Stimulated activated CD4-positive, alpha-beta T cell treated with anti-CD3 and anti-CD28 coated beads, Interleukin-15, amount 100 ng/mL, for 48 hours (primary cell): Measurements from ENCODE around the gene CEACAM19.
A peak's percentile ranks its signal among the peaks of the same experiment; 100 is the strongest.
"Not testable (repeated sequence)": the region's sequence is repeated elsewhere in the genome, so short reads cannot be mapped to it uniquely, and the experiment has no call there.

ENCODE experiments used
- DNase-seq, 2 donors: peaks; one replicate each; pipeline ENCODE4 v3.0.0-alpha.2; 2020; ENCODE audit warnings: low read depth in 2 of 2

The CEACAM19 gene, protein sequence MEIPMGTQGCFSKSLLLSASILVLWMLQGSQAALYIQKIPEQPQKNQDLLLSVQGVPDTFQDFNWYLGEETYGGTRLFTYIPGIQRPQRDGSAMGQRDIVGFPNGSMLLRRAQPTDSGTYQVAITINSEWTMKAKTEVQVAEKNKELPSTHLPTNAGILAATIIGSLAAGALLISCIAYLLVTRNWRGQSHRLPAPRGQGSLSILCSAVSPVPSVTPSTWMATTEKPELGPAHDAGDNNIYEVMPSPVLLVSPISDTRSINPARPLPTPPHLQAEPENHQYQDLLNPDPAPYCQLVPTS

DNA sequence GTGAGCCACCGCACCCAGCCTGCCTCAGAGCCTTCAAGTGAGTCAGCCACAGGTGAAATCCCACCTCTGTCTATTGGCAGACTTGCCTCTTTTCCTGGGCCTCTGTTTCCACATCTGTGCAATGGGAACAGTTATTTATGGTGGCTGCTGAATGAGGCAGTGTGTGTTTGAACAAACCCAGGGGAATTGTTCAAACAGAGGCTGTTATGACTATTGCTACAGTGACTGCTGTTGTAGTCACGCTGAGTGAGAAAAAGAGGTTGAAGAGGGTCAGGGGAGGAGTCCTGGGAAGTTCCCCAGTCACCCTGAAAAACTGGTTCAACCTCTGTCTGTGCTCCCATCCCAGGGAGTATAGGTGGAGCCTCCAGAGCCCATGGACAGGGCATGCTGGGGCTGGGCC lies at the start of gene CEACAM19:
Gene CEACAM19, plus strand, starts transcription at position 83 of the 400 bp plus-strand sequence. CDS start 450 bp downstream, outside the sequence.
- DNase-seq: no peak

DNA sequence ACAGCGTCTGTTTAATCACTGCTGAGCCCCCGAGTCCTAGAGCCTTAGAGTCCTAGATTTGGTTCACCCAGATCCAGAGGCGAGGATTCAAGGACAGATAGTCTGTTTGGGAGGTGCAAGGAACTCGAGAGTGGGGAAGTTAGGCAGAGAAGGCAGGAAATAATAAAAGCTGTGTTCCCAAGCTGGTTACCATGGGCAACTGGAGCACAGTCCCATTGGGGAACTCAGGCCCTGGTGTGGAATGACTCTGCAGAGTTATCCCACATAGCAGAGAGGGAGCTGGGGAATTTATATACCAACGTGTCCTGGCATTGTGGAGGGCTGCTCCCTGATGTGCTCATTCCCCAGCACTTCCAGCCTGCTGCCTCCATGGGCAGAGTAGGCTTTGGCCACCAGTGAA lies 48.2 kb upstream of the CEACAM19 start:
- no peak for DNase-seq

DNA sequence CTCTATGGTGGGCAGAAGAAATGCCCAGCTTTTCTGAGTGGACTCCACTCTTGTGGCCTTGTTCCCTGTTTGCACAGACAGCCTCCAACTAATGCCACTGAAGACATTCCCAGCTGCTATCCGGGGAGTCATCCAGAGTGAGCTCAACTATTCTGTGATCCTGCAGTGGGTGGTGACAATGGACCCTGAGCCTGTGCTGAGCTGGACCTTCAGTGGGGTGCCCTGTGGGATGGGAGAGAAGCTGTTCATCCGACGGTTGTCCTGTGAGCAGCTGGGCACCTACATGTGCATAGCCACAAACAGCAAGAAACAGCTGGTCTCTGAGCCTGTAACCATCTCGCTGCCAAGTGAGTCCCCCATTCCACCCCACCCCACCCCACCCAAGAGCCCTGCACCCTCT lies 47.7 kb upstream of the CEACAM19 start:
- no peak for DNase-seq

DNA sequence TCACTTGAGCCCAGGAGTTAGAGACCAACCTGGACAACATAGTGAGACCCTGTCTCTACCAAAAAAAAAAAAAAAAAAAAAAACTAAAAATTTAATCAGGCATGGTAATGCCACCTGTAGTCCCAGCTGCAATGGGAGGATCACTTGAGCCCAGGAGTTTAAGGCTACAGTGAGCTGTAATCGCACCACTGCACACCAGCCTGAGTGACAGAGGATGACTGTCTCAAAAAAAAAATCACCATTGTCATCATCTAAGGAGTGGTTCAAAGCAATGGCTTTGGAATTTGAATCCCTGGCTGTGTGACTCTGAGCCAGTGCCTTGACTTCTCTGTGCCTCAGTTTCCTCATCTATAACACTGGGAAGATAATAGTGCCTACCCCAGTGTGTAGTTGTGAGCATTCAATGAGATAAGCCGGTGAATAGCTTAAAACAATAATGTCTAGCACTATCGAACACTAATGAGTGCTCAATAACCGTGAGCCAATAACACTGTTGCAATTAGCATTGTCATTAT lies 46.4 kb upstream of the CEACAM19 start:
- DNase-seq: no peak

DNA sequence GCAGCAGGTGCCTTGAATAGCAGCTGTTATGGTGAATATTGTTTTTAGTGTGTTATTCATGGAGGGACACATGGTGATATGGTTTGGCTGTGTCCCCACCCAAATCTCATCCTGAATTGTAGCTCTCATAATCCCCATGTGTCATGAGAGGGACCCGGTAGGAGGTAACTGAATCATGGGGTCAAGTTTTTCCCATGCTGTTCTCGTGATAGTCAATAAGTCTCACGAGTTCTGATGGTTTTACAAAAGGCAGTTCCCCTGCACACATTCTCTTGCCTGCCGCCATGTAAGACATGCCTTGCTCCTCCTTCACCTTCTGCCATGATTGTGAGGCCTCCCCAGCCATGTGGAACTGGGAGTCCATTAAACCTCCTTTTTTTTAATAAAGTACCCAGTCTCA lies 45.6 kb upstream of the CEACAM19 start:
- not testable (repeated sequence) for DNase-seq

DNA sequence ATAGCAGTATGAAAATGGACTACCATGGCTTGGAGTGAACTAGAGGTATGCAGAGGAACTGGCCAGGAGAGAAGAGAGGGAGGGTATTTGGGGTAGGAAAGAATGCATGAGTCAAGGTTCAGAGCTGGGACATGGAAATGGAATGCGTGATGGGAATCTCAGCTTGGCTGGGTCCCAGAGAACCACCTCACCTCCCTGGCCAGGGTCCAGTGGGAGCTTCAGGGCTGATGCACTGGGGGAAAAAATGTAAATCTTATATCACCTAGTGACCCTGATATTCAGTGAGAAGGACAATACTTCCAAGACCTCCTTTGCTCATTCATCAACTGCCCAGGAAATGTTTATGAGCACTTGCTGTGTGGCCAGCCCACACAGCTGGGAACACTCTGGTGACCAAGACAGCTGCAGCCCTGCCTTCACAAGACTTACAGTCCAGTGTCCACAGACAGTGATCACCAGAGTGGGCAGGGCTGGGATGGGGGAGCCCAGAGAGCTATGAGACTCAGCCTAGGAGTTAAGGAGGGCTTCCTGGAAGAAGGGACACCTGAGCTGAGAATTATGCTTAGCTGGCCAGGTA lies 45.1 kb upstream of the CEACAM19 start:
- no peak for DNase-seq

DNA sequence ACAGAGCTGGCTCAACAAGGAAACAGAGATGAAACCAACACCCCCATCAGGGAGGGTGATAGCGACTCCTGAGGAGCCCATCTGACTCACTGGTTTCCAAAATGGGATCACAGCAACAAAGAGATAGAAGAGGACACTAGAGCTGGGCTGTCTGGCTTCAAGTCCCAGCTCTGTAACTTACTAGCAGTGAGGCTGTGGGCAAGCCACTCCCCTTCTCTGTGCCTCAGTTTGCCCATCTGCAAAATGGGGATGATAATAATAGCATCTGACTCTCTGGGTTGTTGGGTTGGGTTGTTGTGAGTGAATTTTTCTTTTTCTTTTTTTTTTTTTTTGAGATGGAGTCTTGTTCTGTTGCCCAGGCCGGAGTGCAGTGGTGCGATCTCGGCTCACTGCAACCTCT lies 43.7 kb upstream of the CEACAM19 start:
- no peak for DNase-seq

DNA sequence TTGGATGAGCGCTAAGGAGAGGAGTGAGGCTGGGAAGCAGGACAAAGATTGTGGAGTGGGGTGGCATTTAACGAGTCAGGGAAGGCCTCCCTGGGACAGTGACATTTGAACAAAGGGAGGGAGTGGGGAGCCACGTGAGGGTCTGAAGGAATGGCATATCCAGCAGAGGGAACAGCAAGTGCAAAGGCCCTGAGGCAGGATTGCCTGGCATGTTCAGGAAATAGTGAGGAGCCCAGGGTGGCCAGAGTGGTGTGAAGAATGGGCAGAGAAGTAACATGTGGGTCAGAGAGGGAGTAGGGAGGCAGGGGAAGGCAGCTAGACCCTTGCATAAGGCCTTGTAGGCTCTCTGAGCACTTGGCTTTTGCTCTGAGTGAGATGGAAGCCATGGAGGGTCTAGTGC lies 42.5 kb upstream of the CEACAM19 start:
- DNase-seq: no peak

DNA sequence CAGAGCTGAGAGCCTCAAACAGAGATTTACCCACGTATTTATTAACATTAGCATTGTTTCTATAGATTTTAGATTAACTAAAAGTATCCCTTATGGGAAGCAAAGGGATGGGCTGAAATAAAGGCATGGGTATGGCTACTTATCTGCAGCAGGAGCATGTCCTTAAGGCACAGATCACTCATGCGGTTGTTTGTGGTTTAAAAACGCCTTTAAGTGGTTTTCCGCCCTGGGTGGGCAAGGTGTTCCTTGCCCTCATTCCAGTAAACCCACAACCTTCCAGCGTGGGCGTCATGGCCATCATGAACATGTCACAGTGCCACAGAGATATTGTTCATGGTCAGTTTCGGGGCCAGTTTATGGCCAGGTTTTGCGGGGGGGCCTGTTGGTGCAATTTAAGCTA lies 39.7 kb upstream of the CEACAM19 start:
- DNase-seq: not testable (repeated sequence)

DNA sequence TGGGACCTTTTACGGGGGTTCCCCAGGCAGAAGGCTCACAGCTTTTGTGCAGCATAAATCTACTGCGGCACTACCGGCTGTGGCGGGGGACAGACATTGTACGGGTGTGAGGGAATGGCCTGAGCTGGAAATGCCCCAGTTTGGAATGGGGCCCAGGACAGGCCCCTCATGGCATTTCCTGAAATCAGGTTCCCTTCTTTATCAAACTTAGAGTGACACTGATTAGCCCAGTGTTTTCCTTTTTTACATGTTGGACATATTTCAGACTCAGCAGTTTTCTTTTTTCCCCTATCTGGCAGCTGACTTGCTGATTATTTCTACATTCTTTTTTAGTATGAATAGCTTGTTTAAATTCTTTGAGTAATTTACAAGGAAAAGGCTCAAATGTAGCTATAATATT lies 37.2 kb upstream of the CEACAM19 start:
- DNase-seq: not testable (repeated sequence)

DNA sequence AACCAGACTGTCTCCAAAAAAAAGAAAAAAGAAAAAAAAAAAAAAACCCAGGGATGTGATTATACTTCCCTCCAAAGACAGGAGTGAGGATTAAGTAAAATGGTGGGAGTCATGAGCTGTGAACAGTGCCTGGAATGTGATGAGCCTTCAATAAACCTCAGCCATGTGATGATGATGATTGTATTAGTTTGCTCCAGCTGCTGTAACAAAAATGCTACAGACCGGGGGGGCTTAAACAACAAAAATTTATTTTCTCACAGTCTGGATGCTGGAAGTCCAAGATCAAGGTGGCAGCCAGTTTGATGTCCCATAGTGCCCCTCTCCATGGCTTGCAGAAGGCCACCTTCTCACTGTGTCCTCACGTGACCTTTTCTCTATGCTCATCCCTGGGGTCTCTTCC lies 36.5 kb upstream of the CEACAM19 start:
- no peak for DNase-seq

DNA sequence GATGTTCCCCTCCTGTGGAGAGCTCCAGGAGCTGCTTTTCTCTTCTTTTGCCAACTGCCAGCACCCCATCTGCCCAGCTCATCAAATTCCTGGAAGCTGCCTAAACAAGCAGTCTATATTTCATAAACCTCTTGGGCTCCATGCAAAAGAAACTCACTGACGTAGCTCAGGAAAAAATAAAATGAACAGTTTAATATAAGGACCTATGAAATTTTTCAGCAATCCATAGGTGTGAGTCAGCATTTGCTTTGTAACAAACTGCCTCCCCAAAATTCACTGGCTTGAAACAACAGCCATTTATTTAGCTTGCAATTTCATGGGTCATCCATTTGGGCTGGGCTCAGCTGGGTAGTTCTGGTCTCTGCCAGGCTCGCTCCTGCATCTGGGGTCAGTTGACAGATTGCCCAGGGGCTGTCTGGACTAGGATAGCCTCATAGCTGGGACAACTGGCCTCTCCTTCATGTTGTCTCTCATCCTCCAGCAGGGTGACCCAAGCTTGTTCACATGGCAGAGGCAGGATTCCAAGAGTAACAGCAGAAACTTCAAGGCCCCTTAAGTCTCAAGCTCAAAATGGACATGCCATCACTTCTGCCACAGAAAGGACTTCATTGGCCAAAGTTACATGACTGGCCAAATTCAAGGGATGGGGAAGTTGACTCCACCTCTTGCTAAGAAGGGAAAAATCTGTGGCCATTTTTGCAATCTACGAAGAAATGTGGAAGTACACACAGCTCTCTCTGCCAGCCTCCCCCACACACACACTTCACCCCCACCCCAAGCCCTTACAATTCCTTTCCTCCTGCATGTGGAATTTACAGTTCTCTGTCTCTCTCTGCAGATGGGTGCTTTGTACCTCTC lies 35.5 kb upstream of the CEACAM19 start:
- DNase-seq: no peak

DNA sequence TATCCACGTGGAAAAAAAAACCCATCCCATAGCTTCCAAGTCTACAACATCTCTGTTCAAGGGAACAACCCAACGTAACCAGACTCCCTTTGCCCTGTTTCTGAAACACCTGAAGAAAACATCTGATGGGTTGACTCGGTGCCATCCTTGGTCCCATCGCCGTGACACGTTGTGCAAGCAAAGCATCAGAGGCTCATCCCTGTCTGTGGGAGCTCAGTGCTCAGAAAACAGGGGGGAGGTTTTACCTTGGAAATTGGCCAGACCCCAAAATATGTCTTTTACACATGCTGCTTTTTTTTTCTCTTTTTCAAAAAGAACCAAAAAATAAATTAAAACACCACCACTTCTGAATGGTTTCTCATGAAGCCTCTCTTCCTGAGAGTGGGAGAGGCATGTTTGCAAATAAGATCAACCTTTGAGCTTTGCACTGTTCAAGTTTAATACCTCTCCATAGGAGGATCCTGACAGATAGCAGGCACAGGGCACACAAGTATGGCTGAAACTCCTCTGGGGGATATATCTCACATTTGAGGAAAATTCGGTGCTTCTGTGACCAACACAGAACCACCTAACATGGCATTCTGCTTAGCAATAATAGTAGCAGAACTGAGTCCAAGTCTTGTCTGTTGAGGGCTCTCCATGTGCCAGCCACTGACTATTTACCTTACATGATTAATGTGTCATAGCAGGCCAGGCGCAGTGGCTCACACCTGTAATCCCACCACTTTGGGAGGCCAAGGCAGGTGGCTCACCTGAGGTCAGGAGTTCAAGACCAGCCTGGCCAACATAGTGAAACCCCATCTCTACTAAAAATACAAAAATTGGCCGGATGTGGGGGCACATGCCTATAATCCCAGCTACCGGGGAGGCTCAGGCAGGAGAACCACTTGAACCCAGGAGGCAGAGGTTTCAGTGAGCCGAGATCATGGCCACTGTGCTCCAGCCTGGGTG lies 34.6 kb upstream of the CEACAM19 start:
- DNase-seq: no peak

DNA sequence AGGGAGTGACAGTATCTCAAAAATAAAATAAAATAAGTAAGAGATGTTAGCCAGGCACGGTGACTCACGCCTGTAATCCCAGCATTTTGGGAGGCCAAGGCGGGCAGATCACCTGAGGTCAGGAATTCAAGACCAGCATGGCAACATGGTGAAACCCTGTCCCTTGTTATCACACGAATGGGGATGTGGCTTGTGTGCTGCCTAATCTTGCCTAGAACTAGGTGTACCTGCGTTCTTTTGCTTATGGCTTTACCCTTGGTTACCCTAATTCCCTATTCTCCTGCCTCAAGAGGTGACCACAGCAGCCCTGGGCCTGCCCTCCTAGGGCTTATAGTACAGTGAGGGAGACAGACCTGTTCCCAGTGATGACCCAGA lies 33.9 kb upstream of the CEACAM19 start:
- DNase-seq: no peak

DNA sequence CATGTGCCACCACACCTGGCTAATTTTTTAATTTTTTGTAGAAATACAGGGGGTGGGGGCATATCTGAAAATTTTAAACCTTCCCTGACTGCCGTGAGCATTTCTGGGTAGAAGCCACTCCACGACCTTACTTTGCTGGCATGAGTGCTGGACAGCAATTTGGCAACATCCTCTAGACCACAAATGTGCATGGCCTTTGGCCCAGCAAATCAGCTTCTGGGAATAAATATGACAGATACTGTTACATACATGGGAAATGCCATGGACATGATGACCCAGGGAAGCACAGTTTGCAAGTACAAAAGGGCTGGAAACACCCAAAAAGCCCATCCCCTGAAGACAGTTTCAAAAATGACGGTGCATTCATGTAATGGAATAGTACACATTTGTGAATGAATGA lies 30.8 kb upstream of the CEACAM19 start:
- no peak for DNase-seq

DNA sequence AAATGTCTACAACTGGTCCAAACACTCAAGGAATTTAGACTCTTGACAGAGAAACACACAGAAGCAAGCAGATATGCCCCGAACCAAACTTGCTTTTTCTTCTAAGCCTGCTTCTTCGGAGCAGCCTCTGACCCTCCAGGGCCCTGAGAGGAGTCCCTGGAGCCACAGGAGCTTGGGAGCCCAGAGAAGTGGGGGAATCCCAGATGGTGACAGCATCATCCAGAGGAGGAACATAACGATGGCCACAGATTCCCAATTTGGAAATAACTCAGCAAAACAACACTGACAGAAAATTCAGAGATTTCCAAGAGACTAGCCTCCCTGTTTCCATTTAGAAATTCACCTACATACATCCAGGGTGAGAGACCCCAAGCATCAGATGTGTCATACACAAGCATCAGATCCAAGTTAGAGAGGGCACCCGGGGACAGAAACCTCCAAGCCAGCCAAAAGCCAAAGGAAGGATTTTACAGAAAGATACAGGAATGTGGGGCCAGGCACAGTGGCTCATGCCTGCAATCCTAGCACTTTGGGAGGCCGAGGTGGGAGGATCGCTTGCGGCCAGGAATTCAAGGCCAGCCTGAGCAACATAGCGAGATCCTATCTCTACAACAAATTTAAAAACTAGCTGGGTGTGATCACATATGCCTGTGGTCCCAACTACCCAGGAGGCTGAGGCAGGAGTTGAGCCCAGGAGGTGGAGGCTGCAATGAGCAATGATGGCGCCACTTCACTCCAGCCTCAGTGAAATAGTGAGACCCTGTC lies 29.6 kb upstream of the CEACAM19 start:
- DNase-seq: no peak

DNA sequence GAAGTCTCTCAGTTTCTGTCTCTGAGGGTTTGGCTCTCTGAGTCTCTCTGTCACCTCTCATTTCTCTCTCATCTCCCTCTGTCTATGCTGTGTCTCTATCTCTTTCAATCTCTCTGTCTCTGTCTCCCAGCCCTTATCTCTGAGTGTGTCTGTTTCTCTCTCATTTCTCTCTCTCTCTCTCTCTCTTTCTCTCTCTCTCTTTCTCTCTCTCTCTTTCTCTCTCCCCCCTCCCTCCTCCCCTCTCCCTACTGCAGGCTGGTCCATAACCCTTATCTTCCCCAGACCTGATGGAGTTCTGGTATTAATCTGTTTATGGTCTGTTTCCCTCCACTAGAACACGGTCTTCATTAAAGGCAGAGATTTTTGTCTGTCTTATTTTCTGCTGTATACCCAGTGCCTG lies 28.9 kb upstream of the CEACAM19 start:
- DNase-seq: no peak

DNA sequence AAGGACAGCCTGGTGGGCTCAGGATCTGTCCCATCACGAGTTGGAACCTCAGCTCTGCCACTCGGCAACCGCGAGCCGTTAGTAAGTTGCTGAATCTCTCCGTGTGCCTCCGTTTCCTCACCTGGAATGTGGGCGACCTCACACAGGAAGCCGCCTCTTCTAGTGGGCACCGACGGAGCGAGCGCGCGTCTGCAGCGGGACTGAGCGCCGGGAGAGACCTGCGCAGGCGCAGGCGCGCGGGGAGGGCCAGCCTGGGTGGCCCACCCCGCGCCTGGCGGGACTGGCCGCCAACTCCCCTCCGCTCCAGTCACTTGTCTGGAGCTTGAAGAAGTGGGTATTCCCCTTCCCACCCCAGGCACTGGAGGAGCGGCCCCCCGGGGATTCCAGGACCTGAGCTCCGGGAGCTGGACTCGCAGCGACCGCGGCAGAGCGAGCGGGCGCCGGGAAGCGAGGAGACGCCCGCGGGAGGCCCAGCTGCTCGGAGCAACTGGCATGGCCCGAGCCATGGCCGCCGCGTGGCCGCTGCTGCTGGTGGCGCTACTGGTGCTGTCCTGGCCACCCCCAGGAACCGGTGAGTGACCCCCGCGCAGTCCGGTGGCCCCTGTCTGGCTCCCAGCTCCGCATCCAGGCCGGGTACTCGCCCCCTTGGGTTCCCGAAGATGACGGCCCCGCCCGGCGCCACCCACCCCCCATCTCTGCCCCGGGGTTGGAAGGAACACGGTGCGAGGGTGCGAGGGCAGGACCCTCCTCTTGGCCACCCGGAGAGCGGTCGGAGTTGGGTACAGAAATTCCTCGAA lies 27.5 kb upstream of the CEACAM19 start, which contains the start of gene PVR:
Gene PVR, plus strand, starts transcription at position 306 of the 797 bp plus-strand sequence. Its CDS starts 187 bp downstream, at position 493.
- DNase-seq: peak in 1 of 2 donors; percentile 15

DNA sequence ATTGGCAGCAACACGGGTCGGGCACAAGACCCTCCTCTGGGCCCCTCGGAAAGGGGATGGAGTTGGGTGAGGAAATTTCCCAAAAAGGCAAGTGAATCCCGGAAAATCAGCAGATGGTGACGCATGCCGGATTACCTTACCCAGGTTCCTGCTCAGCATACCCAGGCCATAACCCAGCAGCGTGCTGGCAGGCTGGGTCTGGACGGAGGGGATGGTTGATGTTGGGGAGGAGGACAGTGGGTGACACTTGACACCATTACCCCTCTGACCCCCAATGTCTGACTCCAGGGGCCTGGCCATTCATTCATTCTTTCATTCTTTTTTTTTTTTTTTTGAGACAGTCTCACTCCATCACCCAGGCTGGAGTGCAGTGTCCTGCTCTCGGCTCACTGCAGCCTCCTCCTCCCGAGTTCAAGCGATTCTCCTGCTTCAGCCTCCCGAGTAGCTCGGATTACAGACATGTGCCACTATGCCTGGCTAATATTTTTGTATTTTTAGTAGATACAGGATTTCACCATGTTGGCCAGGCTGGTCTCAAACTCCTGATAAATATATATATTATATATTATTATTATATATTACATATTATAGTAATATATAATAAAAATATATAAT lies 26.8 kb upstream of the CEACAM19 start:
- DNase-seq: no peak
